Stomach (tissue), 4 donors: Measurements from ENCODE around the gene STAB1.

Source experiments
- CTCF ChIP-seq, 7 experiments: fragments of 450-650 bp in 4 of 7; fragments of 200-600 bp in 3 of 7; sonication (generic) in 3 of 7; IDR thresholded peaks; one replicate each; pipeline ENCODE4 v1.5.1; 2016 to 2019; ENCODE audit warnings: antibody characterized with exemption in 7 of 7, control low read depth in 2 of 7, mild to moderate bottlenecking in 1 of 7
- POLR2A ChIP-seq, 4 donors: fragments of 450-650 bp; IDR thresholded peaks; one replicate each; pipeline ENCODE4 v1.6.1; 2016; ENCODE audit warnings: antibody characterized with exemption in 4 of 4, control low read depth in 2 of 4, mild to moderate bottlenecking in 1 of 4, moderate library complexity in 1 of 4
- POLR2AphosphoS5 ChIP-seq, 3 donors: sonication (generic); formaldehyde crosslinking; IDR thresholded peaks; one replicate each; pipeline ENCODE4 v1.6.1; 2016; ENCODE audit warnings: antibody characterized with exemption in 3 of 3

GRCh38 chr3:52458770-52459545 is 36.2 kb upstream of the STAB1 start:
- TF ChIP-seq CTCF (IDR thresholded peaks at IDR 0.05), result no peak
- TF ChIP-seq POLR2A (IDR thresholded peaks at IDR 0.05), result no peak
- TF ChIP-seq POLR2AphosphoS5 (IDR thresholded peaks at IDR 0.05), result no peak
